Esophagus (tissue), 2 donors: ENCODE results near the gene ARR3. TPM values are rescaled to one million over a fixed set of nuclear protein-coding genes. Genes with fewer than 3 reads are reported as not detected.

ENCODE experiments used
- H3K27ac ChIP-seq, 2 donors: one replicate each; pipeline ENCODE4 v1.5.1; 2013; ENCODE audit warnings: low read depth in 2 of 2, mild to moderate bottlenecking in 2 of 2, inconsistent platforms in 1 of 2, low read length in 1 of 2, moderate library complexity in 1 of 2
- H3K27me3 ChIP-seq, 2 donors: one replicate each; pipeline ENCODE4 v1.6.1; 2013; ENCODE audit warnings: low read length in 2 of 2, control low read depth in 1 of 2, mild to moderate bottlenecking in 1 of 2; ENCODE audit not compliant: insufficient read depth in 2 of 2, control insufficient read depth in 1 of 2
- H3K36me3 ChIP-seq, 2 donors: one replicate each; pipeline ENCODE4 v1.6.1; 2013; ENCODE audit warnings: low read length in 1 of 2; ENCODE audit not compliant: control insufficient read depth in 2 of 2, insufficient read depth in 2 of 2
- H3K4me1 ChIP-seq, 2 donors: one replicate each; pipeline ENCODE4 v1.6.1; 2013; ENCODE audit warnings: low read length in 1 of 2; ENCODE audit not compliant: control insufficient read depth in 2 of 2, insufficient read depth in 2 of 2
- H3K4me3 ChIP-seq, 2 donors: one replicate each; pipeline ENCODE4 v1.5.1; 2013; ENCODE audit warnings: low read length in 2 of 2, mild to moderate bottlenecking in 2 of 2, low read depth in 1 of 2, moderate library complexity in 1 of 2
- H3K9me3 ChIP-seq, 2 donors: one replicate each; pipeline ENCODE4 v1.6.1; 2013; ENCODE audit warnings: mild to moderate bottlenecking in 2 of 2, low read depth in 1 of 2, low read length in 1 of 2, moderate library complexity in 1 of 2; ENCODE audit not compliant: control insufficient read depth in 2 of 2, insufficient read depth in 1 of 2
- WGBS, 2 donors: extraction: QIAGEN DNeasy Blood & Tissue Kit; methylation state at CpG; one replicate each; pipeline ENCODE4 v1.1.7; 2013; 5-methylcytosine and 5-hydroxymethylcytosine counted together
- polyA plus RNA-seq, 2 donors: library from polyadenylated mRNA; stranded (reverse); fragments of 200-250 nt; gene quantifications; one replicate each; pipeline ENCODE4 v1.2.3, GENCODE V29; 2013
- donor health status: healthy with polysubstance abuse.
- donor health status: Bipolar disorder and iron deficiency.

The ARR3 gene
- polyA plus RNA-seq, 2 donors = not detected

DNA sequence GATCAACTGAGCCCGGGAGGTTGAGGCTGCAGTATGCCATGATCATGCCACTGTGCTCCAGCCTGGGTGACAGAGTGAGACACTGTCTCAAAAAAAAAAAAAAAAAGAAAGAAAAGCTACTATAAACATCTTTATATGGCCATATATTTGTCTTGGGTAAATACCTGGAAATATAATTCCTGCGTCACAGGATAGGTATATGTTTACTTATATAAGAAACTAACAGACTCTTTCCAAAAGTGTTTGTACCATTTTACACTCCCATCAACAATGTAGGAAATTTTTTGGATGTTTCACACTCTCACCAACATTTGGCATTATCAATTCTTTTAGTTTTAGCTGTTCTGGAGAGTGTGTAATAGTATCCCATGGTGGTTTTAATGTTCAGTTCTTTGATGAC is 20.9 kb upstream of the ARR3 start:
- H3K4me1 ChIP-seq = no peaks in the 10 kb centered on the region
- H3K27ac ChIP-seq = no peak overlapping the region
- H3K27me3 ChIP-seq = no peaks in the 10 kb centered on the region
- no peak overlapping the region for H3K4me3 ChIP-seq
- no peaks in the 10 kb centered on the region for H3K36me3 ChIP-seq
- 86 to 98% methylated on average over 2 of the region's 2 CpGs for WGBS, 2 donors
- H3K9me3 ChIP-seq = no peaks in the 10 kb centered on the region

DNA sequence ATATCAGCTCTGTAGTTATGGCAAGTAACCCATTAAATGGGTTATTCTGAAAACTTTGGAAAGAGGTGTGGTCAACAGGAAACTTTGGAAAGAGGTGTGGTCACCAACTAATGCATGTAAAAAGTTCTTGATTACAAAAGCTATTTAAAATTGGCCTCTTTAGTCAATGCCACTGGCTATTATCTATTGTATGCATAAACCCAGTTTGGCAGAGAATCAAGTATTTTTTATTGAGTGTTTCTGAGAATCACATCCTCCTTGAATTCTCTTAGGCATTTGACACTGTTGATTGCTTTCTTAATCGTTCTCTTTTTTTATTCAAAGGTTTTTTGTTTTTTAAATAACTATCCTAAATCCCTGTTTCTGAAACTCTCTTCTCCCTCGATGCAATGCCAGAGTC is 15.6 kb upstream of the ARR3 start:
- 40 to 55% methylated on average over 2 of the region's 2 CpGs for WGBS, 2 donors
- Histone ChIP-seq H3K27me3 (no peaks in the 10 kb centered on the region), H3K36me3 (no peaks in the 10 kb centered on the region), H3K27ac (no peak overlapping the region), H3K9me3 (no peaks in the 10 kb centered on the region), H3K4me1 (no peaks in the 10 kb centered on the region), H3K4me3 (no peak overlapping the region)

DNA sequence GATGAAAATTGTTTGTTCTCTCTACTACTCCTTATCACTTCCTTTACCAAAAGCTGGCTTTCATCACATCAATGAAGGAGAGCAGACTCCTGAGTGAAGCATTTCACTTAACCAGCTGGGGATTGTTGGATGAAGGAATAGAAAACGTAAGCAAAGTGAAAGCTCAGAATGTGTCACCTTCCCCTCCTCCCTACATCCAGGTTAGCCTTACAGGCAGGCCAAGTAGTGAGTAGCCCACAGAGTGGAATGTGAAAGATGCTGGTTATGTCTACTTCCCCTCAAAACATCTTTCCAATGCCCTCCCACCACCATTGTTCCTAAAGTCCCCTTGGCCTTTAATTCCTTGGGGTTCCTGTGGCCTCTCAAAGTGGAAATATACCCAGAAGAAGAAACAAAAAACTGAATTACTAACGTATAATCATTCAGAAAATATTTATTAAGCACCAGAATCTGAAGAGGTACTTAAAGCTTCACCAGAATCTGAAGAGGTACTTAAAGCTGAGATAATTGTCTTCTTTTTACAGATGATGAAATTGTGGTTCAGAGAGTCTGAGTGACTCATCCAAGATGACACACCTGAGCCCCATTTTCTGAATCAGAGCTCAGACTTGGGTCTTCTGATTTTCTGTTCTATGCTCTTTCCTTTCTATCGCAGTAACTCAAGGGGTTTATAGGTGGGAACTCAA is 14.6 kb upstream of the ARR3 start:
- Histone ChIP-seq H3K9me3 (no peaks in the 10 kb centered on the region), H3K27me3 (no peaks in the 10 kb centered on the region), H3K4me3 (no peak overlapping the region), H3K36me3 (no peaks in the 10 kb centered on the region), H3K4me1 (no peaks in the 10 kb centered on the region), H3K27ac (no peak overlapping the region)
- 72 to 83% methylated on average over 3 of the region's 3 CpGs for WGBS, 2 donors

DNA sequence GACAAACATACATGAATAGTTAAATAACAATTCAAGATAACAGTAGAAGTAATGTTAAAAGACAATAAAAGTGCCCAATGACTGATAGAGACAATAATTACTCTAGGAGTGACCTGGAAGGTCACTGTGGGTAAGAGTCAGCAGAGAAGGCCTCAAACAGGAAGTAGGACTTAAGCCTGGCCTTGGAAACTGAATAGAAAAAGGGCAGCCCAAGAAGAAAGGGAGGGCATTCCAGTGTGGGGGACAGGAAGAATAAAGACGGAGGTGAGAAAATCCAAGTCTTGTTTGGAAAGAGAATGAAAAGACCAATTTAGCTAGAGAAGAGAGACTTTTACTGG is 14.1 kb upstream of the ARR3 start:
- no peaks in the 10 kb centered on the region for H3K4me1 ChIP-seq
- H3K36me3 ChIP-seq = no peaks in the 10 kb centered on the region
- H3K9me3 ChIP-seq = no peaks in the 10 kb centered on the region
- no peak overlapping the region for H3K27ac ChIP-seq
- H3K4me3 ChIP-seq = no peak overlapping the region
- no peaks in the 10 kb centered on the region for H3K27me3 ChIP-seq
- 52 to 89% methylated on average over 1 of the region's 1 CpG for WGBS, 2 donors

DNA sequence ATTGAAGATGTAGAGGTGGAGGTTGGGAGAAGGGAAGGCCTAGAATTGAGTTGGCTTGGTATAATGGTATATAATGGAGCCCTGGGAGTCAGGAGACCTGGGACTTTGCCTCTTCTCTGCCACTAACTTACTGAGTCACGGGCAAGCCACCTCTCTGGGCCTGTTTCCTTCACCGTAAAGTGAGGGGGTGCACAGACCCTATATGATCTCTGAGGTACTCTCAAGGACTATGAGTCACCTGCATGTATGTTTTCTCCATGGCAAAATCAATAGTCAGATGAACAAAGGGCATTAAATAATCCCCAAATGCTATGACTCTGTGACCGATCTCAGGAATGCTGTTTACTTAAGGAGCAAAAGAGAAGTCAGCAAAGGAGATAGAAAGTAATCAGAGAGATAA is 13.2 kb upstream of the ARR3 start:
- 82 to 85% methylated on average over 3 of the region's 3 CpGs for WGBS, 2 donors
- Histone ChIP-seq H3K4me1 (no peaks in the 10 kb centered on the region), H3K36me3 (no peaks in the 10 kb centered on the region), H3K9me3 (no peaks in the 10 kb centered on the region), H3K4me3 (no peak overlapping the region), H3K27me3 (no peaks in the 10 kb centered on the region), H3K27ac (peak overlapping the region in 1 of 2 donors; percentile 42)

DNA sequence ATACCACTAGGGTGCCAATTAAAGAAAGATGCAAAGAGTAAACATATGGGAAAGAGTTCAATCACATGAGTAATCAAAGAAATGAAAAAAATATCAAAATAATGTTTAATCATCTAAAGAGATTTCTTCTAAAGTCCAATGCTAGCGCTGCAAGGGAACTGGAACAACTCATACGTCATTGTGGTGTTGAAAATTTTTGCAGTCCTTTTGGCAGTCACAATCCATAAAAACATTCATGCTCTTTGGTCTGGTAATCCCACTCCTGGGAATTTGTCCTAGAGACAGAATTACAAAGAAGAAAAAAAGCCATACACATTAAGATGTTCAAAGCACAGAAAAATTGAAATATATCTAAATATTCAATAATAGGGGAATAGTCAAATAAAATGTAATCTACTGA is 12.7 kb upstream of the ARR3 start:
- H3K4me1 ChIP-seq = no peaks in the 10 kb centered on the region
- H3K9me3 ChIP-seq = no peaks in the 10 kb centered on the region
- no peak overlapping the region for H3K4me3 ChIP-seq
- H3K36me3 ChIP-seq = no peaks in the 10 kb centered on the region
- WGBS, 2 donors = 71 to 78% methylated on average over 2 of the region's 2 CpGs
- H3K27ac ChIP-seq = no peak overlapping the region
- H3K27me3 ChIP-seq = no peaks in the 10 kb centered on the region

DNA sequence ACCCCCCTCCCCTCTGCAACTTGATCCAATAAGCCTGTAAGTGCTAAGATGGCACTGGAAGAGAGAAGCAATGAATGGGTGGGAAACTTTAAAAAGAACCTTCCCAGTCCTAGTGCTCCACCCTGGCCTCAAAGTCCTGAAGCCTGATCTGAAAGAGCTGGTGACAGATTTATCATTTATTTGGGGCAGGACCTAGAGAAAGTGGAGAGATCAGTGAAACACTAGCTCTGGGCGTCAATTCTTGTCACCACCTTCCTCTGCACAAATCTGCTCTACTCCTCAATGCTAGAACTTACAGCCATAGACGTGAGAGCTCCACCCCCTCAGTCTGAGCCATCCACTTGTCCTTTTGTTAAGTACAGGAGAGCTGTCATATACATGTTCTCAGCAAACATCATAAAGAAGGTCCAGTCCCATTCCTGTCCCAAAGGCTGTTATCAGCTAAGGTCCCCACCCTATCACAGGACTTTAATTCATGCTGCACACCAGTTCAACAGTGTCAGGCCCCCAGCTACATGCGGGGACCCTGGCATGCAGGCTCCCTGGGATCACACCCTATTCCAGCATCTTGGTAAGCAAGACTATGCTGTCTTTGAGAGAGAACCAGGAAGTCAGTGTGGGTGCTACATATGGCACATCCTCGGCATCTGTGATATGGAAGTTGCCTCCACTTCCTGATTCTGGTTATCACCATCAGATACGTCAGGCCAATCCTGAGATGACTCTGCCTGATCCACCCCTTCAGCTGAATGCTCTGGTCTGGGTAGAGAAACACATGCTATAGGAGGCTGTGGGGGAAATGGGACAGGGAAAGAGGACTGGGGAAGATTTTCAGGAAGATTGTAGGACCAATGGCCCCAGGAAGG is 10.5 kb upstream of the ARR3 start:
- Histone ChIP-seq H3K27me3 (no peaks in the 10 kb centered on the region), H3K4me1 (no peaks in the 10 kb centered on the region), H3K4me3 (no peak overlapping the region), H3K27ac (no peak overlapping the region), H3K36me3 (no peaks in the 10 kb centered on the region), H3K9me3 (no peaks in the 10 kb centered on the region)
- 71 to 89% methylated on average over 5 of the region's 5 CpGs for WGBS, 2 donors

DNA sequence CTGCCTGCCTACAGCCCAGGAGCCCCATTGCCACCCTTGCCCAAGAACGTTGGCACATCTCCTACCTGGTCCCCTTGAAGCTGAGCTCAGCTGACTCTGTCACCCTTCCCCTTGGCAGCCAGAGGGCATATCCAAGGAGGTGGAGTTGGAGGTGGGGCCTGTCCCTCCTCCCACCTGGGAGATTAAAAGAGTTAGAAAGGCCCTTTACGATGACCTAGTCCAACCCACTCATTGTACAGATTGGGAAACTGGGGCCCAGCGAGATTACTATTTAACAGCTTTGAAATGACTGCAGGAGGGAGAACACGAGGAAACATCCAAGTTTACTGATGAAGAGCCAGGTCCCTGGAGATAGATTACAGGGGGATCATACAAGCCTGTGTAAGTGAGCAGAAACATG is 8.0 kb upstream of the ARR3 start, which contains the start of gene P2RY4:
TSS of gene P2RY4 (minus strand) at position 101 of the 400 bp plus-strand sequence. CDS start 580 bp downstream, outside the sequence.
- Histone ChIP-seq H3K4me3 (no peak within 1 kb of the TSS), H3K27me3 (no peaks in the 10 kb centered on the region)
- 65 to 88% methylated on average over 4 of the region's 4 CpGs for WGBS, 2 donors

DNA sequence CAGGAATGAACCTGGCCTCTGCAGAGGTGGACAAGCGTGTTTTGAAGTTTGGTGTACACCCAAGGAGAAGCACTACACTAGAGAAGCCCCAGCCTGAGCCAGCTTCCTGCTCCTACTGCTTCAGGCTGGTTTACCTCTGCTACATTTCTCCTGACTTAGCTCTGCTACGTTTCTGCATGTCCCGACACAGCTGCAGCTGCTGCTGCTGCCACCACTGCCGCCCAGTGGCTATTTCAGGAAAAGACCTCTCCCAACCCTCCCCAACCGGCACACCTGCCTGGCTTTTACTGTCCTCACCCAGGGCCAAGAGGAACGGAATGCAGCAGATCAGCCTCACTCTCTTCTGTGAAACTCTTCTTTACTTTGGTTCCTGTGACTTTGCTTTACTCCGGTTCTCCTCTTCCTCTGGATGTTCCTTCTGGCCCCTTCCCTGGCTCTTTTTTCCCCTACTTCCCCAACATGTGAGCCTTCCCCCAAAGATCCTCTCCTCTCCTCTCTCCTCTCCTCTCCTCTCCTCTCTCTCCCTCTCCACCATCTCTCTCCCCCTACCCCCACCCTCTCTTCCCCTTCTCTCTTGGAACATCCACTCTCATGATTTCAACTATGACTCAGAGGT is 5.1 kb upstream of the ARR3 start:
- Histone ChIP-seq H3K27me3 (no peaks in the 10 kb centered on the region), H3K27ac (no peak overlapping the region)
- WGBS, 2 donors = 16 to 17% methylated on average over 7 of the region's 7 CpGs

More for the DNA sequence above, 8.0 kb upstream of the ARR3 start, which contains the start of gene P2RY4:
- no peaks in the 10 kb centered on the region for H3K36me3 ChIP-seq
- no peaks in the 10 kb centered on the region for H3K9me3 ChIP-seq
- no peak within 1 kb of the TSS for H3K27ac ChIP-seq
- no peaks in the 10 kb centered on the region for H3K4me1 ChIP-seq

More for the DNA sequence above, 5.1 kb upstream of the ARR3 start:
- H3K36me3 ChIP-seq = no peaks in the 10 kb centered on the region
- H3K9me3 ChIP-seq = no peaks in the 10 kb centered on the region
- no peak overlapping the region for H3K4me3 ChIP-seq
- no peaks in the 10 kb centered on the region for H3K4me1 ChIP-seq
